GM19035 (cell line): ENCODE data around the gene IFTAP.
"Not testable (repeated sequence)": the region's sequence is repeated elsewhere in the genome, so short reads cannot be mapped to it uniquely, and the experiment has no call there.

ENCODE experiments used
- ATAC-seq: cut with Tn5 transposase; IDR thresholded peaks from one replicate; pipeline ENCODE4 v1.9.1; 2021; ENCODE audit not compliant: unreplicated experiment

Gene IFTAP

DNA sequence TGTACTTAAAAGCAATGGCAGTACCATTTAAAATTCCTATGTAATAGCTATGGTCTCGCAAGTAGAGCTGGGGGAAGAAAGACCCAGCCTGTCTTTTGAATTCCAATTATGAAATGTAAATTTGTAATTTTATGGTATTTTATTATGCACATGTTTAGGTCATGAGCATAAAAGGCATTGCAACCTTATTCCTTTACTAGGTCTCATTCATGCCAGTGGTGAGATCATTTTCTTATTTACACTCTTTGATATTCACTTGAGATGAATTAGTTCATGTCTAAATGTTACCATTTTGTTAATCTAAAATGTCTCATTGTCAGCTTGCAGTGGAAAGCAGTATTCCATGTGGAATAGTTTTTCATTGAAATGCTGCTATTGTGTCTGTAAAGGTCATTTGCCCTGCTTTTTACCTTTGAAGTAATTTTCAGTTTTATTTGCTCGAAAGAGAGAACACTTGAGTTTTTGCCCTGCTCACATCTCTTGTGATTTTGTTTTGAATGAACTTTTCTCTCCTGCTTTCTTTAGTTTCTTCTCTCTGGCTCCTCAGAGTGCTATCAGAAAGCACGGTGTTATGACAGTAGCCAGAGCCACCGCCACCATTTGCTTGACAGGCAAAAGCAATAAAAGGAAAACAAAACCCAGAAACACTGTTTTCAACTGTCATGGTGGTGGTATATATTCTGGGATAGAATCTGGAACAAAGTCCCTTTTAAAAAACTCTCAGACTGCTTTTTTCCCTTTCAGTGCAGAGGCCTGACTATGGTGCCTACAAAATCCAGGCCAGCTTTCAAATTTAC lies 41.0 kb downstream of the IFTAP start:
- no peak for ATAC-seq

GRCh38 chr11:36638556-36638955 lies 44.3 kb downstream of the IFTAP start:
- no peak for ATAC-seq

DNA sequence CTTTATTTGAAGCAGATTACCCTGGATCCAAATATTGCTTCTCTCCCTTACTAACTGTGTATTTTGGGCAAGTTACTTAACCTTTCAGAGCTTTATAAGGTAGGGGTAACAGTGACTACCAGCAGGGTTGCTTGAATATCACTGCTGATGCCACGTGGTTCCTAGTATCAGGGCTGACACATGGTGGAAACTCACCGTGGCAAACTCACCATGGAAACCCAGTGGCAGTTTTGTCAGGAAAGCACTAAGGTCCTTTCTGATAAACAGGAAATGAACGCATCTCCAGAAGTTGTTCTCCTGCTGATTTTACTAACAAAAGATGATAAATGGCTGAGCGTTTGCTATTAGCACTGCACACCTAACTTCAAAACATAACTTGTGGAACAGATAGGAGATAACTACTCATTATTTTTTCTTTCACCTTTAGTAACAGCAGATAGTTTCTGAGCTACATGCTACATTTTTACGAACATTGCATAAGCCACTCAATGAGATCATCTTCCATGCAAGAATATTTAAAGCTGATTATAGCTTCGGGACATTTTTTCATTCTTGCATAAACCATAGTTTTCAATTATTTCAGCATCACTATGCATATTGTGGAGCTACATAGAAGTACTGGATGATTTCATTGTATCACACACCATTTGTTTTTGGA lies 63.4 kb downstream of the IFTAP start:
- ATAC-seq: no peak

- ATAC-seq: not testable (repeated sequence)
These were observed 67.1 kb downstream of the IFTAP start for GRCh38 chr11:36661359-36661758.

GRCh38 chr11:36672815-36673450 lies 78.6 kb downstream of the IFTAP start:
- ATAC-seq: no peak

DNA sequence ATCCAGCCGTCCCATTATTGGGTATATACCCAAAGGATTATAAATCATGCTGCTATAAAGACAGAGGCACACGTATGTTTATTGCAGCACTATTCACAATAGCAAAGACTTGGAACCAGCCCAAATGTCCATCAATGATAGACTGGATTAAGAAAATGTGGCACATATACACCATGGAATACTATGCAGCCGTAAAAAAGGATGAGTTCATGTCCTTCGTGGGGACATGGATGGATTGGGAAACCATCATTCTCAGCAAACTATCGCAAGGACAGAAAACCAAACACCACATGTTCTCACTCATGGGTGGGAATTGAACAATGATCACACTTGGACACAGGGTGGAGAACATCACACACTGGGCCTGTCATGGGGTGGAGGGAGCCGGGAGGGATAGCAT lies 85.2 kb downstream of the IFTAP start:
- ATAC-seq: not testable (repeated sequence)

GRCh38 chr11:36683818-36684217 lies 89.5 kb downstream of the IFTAP start:
- ATAC-seq: no peak

DNA sequence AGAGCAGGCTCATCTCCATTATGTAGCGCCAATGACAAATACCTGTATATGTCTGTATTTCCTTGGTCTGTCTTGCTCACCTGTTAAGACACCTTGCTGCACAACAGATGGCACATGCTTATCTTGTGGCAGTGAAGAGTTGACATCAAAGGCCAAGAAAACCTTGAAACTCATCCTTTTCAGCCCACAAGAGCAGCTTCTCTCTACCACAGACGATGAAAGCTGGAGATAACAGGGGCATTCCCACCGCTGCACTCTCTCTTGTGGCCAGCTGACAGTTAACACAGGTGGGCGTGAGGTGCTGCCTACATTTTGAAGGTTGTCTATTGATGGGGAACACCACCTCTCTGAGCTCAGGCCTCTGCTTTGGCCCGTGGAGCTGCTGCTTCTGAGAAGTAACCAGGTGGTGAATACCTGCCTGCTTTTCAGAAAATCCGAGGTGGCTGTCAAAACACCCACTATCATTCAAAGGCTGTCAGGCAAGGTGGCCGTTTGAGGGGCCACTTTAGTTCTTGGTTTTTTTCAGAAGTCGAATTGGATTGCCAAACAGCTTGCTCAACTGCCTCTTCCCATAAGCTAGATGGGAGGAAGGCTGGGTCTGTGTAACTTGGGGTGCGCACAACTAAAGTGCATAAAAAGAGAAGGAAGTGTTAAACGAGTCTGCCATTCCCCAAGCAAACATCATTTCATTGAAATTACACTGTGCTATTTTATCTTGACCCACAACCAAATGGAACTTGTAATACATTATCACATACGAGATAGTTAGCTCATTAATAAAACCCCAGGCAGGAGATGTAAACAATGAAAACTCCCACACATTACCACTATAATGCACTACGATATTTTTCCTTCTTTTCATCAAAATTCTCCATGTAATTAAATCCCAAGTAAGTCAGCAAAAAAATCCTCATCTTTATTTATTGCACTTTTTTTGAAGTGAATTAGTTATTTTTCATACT lies 90.8 kb downstream of the IFTAP start:
- no peak for ATAC-seq

DNA sequence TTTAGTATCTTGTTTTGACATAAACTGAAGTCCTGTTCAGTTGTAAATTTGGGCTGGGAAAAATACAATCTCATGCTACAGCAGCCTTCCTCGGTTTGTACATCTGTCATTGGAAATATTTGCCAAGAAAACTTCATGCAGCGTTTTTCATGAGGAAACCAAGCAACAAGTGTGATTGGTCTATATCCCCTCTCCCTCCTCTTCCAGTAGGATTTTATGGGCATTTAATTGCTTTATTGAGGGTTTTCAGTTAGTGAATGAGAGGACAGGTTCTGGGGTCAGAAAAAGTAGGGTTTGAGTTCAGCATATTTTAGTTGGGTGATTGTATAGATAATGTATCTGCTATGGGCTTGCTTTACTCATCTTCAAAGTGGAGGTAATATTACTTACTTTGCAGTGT lies 93.8 kb downstream of the IFTAP start:
- ATAC-seq: no peak

DNA sequence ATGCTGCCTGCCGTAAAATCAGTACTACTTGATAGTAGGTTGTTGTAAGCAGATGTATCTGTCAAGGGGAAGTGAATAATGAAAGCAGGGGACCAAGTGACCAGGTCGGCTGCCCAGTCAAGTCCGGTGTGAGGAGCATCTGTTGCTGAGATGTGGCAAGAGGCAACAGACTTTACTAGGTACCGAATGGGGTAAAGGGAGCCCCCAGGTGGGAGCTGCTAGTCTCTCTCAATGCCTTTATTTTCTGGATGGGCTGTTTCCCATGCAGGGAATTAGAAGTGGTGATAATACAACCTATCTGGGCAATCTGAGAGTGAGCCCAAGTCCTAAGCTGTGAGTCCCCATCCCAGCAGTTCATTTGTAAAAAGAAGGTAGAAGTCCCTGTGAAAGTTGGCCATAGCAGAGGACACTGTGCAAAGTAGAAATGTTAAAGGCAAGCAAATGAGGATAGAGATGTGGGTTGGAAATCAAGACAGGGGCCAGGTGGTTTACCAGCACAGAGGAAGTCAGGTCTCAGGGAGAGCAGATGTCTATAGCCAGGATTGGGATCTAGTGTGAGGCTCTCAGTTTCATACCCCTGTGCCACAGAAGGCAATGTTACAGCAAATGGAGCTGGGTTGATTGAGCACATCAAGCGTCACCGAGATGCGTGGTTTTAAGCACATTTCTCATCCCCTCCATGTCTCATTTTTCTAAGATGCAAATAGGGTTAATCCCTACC lies 94.4 kb downstream of the IFTAP start:
- ATAC-seq: no peak

GRCh38 chr11:36689442-36689841 lies 95.1 kb downstream of the IFTAP start:
- ATAC-seq: no peak

DNA sequence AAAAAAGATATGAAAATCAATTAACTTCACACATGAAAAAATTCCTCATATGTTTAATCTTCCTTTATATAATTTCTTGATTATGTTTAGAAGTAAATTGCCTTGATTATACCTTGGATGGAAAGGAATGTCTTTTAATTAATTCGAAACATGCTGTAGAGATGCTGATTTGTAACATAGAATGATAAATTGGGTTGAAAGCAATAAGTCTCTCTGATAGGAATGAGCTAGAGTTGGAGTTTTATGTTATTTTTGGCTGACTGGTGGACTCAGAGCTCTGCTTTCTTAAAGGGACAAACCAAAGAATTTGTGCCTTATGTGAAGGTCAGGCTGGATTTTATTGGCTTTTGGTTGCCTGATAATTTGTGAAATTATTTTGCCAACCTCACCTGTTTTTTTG lies 98.4 kb downstream of the IFTAP start:
- ATAC-seq: no peak

- no peak for ATAC-seq
These were observed 99.0 kb downstream of the IFTAP start for GRCh38 chr11:36693139-36693843.

- no peak for ATAC-seq
These were observed 100.8 kb downstream of the IFTAP start for GRCh38 chr11:36695111-36695510.

- no peak for ATAC-seq
These were observed 101.3 kb downstream of the IFTAP start for GRCh38 chr11:36695571-36695970.

- ATAC-seq: no peak
These were observed 102.2 kb downstream of the IFTAP start for GRCh38 chr11:36696550-36696949.

DNA sequence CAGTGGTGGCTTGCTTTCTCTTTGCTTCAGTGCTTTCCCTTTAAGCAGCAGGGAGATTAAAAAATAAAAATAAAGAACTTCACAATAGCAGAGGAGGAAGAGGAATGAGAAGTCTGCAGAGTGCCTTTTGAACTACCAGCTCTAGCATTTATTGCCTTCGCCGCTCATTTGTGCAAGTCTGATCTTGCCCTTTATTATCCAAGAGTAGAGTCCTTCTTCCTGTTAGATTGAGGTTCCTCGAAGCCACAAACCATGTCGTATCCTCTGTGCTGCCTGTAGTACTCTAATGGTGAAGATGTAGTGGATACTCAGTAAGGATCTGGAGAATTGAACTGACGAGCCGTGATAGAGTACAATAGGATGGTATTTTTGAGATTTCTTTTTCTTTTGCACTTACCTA lies 105.0 kb downstream of the IFTAP start:
- ATAC-seq: no peak

DNA sequence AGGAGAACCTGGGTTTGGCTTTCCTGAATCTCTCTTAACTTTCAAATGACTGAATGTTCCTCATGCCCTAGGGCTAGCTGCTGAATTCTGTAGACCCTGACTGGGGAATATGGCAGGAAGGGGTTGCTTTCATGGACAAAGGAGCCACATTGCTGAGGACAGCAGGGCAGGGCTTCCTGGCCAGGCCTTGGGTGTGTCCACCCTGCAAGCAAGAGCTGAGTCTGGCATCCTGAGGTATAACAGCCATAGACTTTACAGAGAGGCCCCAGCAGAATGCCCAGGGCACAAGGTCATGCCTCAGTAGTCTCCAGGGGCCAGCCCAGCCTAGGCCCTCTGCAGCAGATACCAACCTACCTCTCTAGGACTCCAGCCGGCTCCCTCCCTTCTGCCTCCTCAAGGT lies 105.9 kb downstream of the IFTAP start:
- no peak for ATAC-seq

DNA sequence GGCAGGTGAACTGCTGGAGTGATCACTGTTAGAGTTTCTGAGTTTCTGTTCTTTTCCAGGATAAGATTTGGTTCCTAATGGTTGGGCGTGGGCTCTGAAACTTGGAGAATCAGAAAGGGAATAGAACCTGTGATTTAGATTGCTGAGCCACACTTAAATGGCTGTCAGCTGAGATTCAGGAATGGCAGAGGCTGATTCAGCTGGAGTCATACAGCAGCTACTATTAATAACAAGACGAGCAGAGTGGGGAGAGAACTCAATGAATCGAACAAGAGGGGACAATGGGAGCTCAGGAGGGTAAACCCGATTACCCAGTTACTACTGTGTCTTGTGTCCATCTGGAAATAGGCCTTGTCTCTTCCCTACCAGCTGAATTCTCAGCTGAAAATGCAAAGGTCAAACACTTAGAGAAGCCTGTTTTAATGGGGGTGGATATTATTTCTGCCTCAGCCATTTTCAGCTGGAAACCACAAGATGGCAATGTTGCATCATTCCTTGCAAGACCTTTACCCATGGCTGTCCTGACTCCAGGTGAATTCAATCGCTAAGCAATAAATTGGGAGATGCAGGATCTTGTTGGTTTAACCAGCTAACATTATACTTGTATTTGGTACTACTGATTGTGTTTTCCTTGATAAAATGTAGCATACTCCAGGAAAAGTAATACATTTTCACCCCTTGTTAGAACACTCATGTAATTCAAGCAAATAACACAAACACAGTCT lies 108.2 kb downstream of the IFTAP start:
- peak; percentile 74 for ATAC-seq
